Common myeloid progenitor, CD34-positive (primary cell): ENCODE results near the gene PSTPIP2.
"Not testable (repeated sequence)": the region's sequence is repeated elsewhere in the genome, so short reads cannot be mapped to it uniquely, and the experiment has no call there.

Source experiments
- CTCF ChIA-PET: fragments of 350-600 bp; sonication (Branson Sonifier 250); formaldehyde crosslinking; loops from one replicate; lab custom pipeline; 2021; ENCODE audit warnings: antibody characterized with exemption; lab: Charles Lee
- POLR2A ChIA-PET: fragments of 350-600 bp; sonication (Branson Sonifier 250); formaldehyde crosslinking; loops from one replicate; lab custom pipeline; 2021; ENCODE audit warnings: antibody characterized with exemption; lab: Charles Lee
- DNase-seq, 3 donors: peaks; one replicate each; pipeline versions ENCODE4 v3.0.0 to v3.0.0-alpha.2; 2013
- H3K27ac ChIP-seq, 2 experiments: 1 replicate in 1 of 2; 2 replicates in 1 of 2; pipeline ENCODE4 v1.7.0; 2013; ENCODE audit warnings: inconsistent platforms in 2 of 2, low read length in 2 of 2, mild to moderate bottlenecking in 2 of 2, low read depth in 1 of 2, moderate library complexity in 1 of 2; ENCODE audit not compliant: severe bottlenecking in 2 of 2, insufficient read depth in 1 of 2, poor library complexity in 1 of 2
- H3K27me3 ChIP-seq, 5 experiments: replicated peaks in 2 of 5; 1 replicate in 3 of 5; 2 replicates in 2 of 5; pipeline versions ENCODE4 v1.6.1 to v1.7.0; 2013; ENCODE audit warnings: low read length in 4 of 5, mild to moderate bottlenecking in 2 of 5, moderate library complexity in 2 of 5, inconsistent platforms in 1 of 5; ENCODE audit not compliant: insufficient read depth in 5 of 5, control insufficient read depth in 4 of 5
- H3K36me3 ChIP-seq, 4 experiments: 1 replicate in 2 of 4; 2 replicates in 2 of 4; pipeline versions ENCODE4 v1.6.1 to v1.7.0; 2013; ENCODE audit warnings: low read length in 3 of 4, control low read depth in 1 of 4, mild to moderate bottlenecking in 1 of 4; ENCODE audit not compliant: control insufficient read depth in 4 of 4, insufficient read depth in 4 of 4
- H3K4me1 ChIP-seq, 4 experiments: 1 replicate in 3 of 4; 2 replicates in 1 of 4; pipeline versions ENCODE4 v1.6.1 to v1.7.1; 2013; ENCODE audit warnings: low read length in 3 of 4, mild to moderate bottlenecking in 3 of 4, control low read depth in 1 of 4, inconsistent platforms in 1 of 4, moderate library complexity in 1 of 4; ENCODE audit not compliant: control insufficient read depth in 4 of 4, insufficient read depth in 4 of 4; ENCODE audit errors: control extremely low read depth in 1 of 4
- H3K4me3 ChIP-seq, 7 experiments: 1 replicate in 4 of 7; 2 replicates in 3 of 7; pipeline versions ENCODE4 v1.5.1 to v1.7.0; 2013; ENCODE audit warnings: mild to moderate bottlenecking in 7 of 7, low read length in 6 of 7, moderate library complexity in 6 of 7, inconsistent platforms in 2 of 7, low read depth in 2 of 7, control low read depth in 1 of 7; ENCODE audit not compliant: insufficient read depth in 4 of 7, control insufficient read depth in 1 of 7; ENCODE audit errors: extremely low read depth in 1 of 7
- H3K9me3 ChIP-seq, 5 experiments: 1 replicate in 4 of 5; 2 replicates in 1 of 5; pipeline versions ENCODE4 v1.6.1 to v1.7.1; 2013; ENCODE audit warnings: low read length in 4 of 5, mild to moderate bottlenecking in 2 of 5, inconsistent platforms in 1 of 5, low read depth in 1 of 5, moderate library complexity in 1 of 5; ENCODE audit not compliant: control insufficient read depth in 4 of 5, insufficient read depth in 2 of 5; ENCODE audit errors: control extremely low read depth in 1 of 5
- WGBS: methylation state at CpG from one replicate; pipeline ENCODE4 v1.1.5; 2013; ENCODE audit not compliant: insufficient coverage; 5-methylcytosine and 5-hydroxymethylcytosine counted together

Gene PSTPIP2

GRCh38 chr18:46098616-46098933 lies 26.5 kb upstream of the PSTPIP2 start:
- ChIA-PET CTCF (interaction anchor here (1.0 kb wide), 1 partner anchor 15 kb away, joined by 3 read pairs; no protein-coding TSS in a partner anchor), POLR2A (interaction anchor here (0.6 to 1.0 kb wide), 2 partner anchors 9 to 26 kb away, joined by 3 to 4 read pairs; no protein-coding TSS in a partner anchor)

GRCh38 chr18:46097801-46098615 lies 25.9 kb upstream of the PSTPIP2 start, which contains the start of gene ATP5F1A:
TSS of gene ATP5F1A (minus strand) at chr18:46098296. CDS start at chr18:46098231, 65 bp downstream.
- under 1% methylated on average over 35 of the region's 53 CpGs for WGBS
- H3K36me3 ChIP-seq, result peaks cover 0 to 13% (median 7%) of the 10 kb centered on the region in 4 experiments
- no peaks in the 10 kb centered on the region for H3K27me3 ChIP-seq
- CTCF ChIA-PET, result interaction anchor here (0.9 to 3.2 kb wide), 4 partner anchors 9 to 156 kb away, joined by 3 to 13 read pairs (median 3); no protein-coding TSS in a partner anchor
- POLR2A ChIA-PET, result interaction anchor here (0.6 to 1.0 kb wide), 3 partner anchors 9 to 27 kb away, joined by 3 to 4 read pairs (median 3); no protein-coding TSS in a partner anchor
- H3K9me3 ChIP-seq, result no peaks in the 10 kb centered on the region
- H3K4me3 ChIP-seq, result peak within 1 kb of the TSS; percentile 75 to 99 (median 97)
- DNase-seq, result peak; percentile 87 to 92 (median 91)
- H3K27ac ChIP-seq, result peak within 1 kb of the TSS; percentile 94 to 97
- H3K4me1 ChIP-seq, result peaks cover 10 to 26% (median 15%) of the 10 kb centered on the region in 4 experiments

More at GRCh38 chr18:46098616-46098933, 26.5 kb upstream of the PSTPIP2 start:
- Histone ChIP-seq H3K4me3 (peak overlapping the region in 6 of 7 experiments; percentile 12 to 99 (median 97)), H3K27me3 (no peaks in the 10 kb centered on the region), H3K27ac (peak overlapping the region; percentile 94 to 97), H3K36me3 (peaks cover 0 to 10% (median 6%) of the 10 kb centered on the region in 4 experiments), H3K9me3 (no peaks in the 10 kb centered on the region), H3K4me1 (peaks cover 10 to 26% (median 15%) of the 10 kb centered on the region in 4 experiments)
- no peak for DNase-seq
- WGBS, result 40% methylated on average over 15 of the region's 16 CpGs

DNA sequence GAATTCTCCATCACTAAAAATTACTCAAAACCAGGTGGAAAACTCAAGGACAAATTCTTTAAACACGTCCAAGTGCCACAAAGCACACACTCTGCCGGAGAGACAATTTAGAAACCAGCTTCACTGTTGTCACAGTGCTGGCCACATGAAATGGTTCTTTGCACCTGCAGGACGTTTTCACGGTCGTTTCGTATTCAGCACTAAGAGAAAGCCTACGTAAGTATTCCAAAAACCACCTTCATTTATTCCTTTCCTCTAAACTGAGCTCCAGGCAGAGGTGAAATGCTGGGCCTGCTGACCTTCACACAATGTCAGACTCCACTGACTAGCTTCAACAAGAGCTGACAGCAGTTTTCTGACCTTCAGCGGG lies 25.4 kb upstream of the PSTPIP2 start:
- peaks cover 10 to 26% (median 15%) of the 10 kb centered on the region in 4 experiments for H3K4me1 ChIP-seq
- peaks cover 0 to 13% (median 9%) of the 10 kb centered on the region in 4 experiments for H3K36me3 ChIP-seq
- POLR2A ChIA-PET, result interaction anchor here (0.6 kb wide), 1 partner anchor 13 kb away, joined by 3 read pairs; no protein-coding TSS in a partner anchor
- no peaks in the 10 kb centered on the region for H3K9me3 ChIP-seq
- CTCF ChIA-PET, result interaction anchor here (0.9 to 3.2 kb wide), 3 partner anchors 10 to 155 kb away, joined by 3 to 13 read pairs (median 3); no protein-coding TSS in a partner anchor
- no peaks in the 10 kb centered on the region for H3K27me3 ChIP-seq
- H3K4me3 ChIP-seq, result peak overlapping the region; percentile 75 to 99 (median 97)
- WGBS, result 0% methylated on average over 8 of the region's 8 CpGs
- DNase-seq, result peak; percentile 34 to 58 (median 48)
- peak overlapping the region; percentile 94 to 97 for H3K27ac ChIP-seq

DNA sequence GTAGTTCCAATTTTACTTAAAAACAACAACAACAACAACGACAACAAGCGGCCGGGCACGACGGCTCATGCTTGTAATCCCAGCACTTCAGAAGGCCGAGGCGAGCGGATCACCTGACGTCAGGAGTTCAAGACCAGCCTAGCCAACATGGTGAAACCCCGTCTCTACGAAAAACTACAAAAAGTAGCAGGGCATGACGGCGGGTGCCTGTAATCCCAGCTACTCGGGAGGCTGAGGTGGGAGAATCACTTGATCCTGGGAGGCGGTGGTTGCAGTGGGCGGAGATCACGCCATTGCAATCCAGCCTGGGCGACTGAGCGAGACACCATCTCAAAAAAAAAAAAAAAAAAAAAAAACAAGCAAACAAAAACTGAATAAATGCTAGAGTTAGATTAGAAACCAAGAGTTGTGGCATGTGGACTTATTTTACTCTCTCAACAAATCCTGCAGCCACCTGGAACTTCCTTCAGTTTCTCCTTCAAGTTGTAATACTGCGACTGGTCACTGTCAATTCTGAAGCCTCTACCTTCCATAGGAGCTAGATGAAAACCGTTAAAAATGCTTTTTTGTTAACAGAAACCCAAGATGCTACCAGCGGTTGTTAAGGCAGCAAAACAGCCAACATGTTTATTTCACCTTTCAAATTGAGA lies 24.7 kb upstream of the PSTPIP2 start:
- Histone ChIP-seq H3K4me1 (peaks cover 10 to 26% (median 15%) of the 10 kb centered on the region in 4 experiments), H3K27me3 (no peaks in the 10 kb centered on the region), H3K27ac (peak overlapping the region; percentile 94 to 97), H3K36me3 (peaks cover under 1 to 18% (median 10%) of the 10 kb centered on the region in 4 experiments), H3K4me3 (peak overlapping the region in 6 of 7 experiments; percentile 75 to 99 (median 98)), H3K9me3 (no peaks in the 10 kb centered on the region)
- peak in 1 of 3 donors; percentile 30 for DNase-seq
- POLR2A ChIA-PET, result no interaction called here
- CTCF ChIA-PET, result interaction anchor here (0.7 to 3.2 kb wide), 3 partner anchors 24 to 155 kb away, joined by 3 to 13 read pairs (median 3); no protein-coding TSS in a partner anchor
- WGBS, result 20% methylated on average over 3 of the region's 22 CpGs

GRCh38 chr18:46095532-46095931 lies 23.5 kb upstream of the PSTPIP2 start:
- no peak for DNase-seq
- Histone ChIP-seq H3K4me3 (no peak overlapping the region), H3K27ac (no peak overlapping the region), H3K27me3 (no peaks in the 10 kb centered on the region), H3K36me3 (peaks cover 10 to 30% (median 20%) of the 10 kb centered on the region in 4 experiments), H3K9me3 (no peaks in the 10 kb centered on the region), H3K4me1 (peaks cover 10 to 26% (median 15%) of the 10 kb centered on the region in 4 experiments)
- ChIA-PET POLR2A (no interaction called here), CTCF (interaction anchor here (3.2 kb wide), 1 partner anchor 22 kb away, joined by 13 read pairs; no protein-coding TSS in a partner anchor)
- 99% methylated on average over 8 of the region's 10 CpGs for WGBS

DNA sequence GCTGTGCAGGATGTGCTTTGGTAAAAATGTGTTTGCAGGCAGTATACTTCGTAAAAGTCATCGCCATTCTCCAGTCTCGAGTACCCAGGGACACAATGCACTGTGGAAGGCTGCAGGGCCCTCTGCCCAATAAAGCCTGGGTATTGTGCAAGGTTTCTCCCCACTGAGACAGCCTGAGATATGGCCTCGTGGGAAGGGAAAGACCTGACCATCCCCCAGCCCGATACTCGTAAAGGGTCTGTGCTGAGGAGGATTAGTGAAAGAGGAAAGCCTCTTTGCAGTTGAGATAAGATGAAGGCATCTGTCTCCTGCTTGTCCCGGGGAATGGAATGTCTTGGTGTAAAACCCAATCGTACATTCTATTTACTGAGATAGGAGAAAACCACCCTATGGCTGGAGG lies 16.4 kb upstream of the PSTPIP2 start:
- H3K9me3 ChIP-seq, H3K4me3 ChIP-seq, POLR2A ChIA-PET, CTCF ChIA-PET, H3K27me3 ChIP-seq, H3K27ac ChIP-seq, DNase-seq, H3K4me1 ChIP-seq: not testable (repeated sequence)
- 99% methylated on average over 6 of the region's 8 CpGs for WGBS
- peaks cover 38 to 90% (median 69%) of the 10 kb centered on the region in 4 experiments for H3K36me3 ChIP-seq
